ENCODE results near the gene DGKI.

The DGKI gene

GRCh38 chr7:137888241-137888640 lies 41.5 kb upstream of the DGKI start:
- Histone ChIP-seq H3K36me3 (peaks cover 23% of the 10 kb centered on the region), H3K27me3 (no peaks in the 10 kb centered on the region), H3K27ac (no peak overlapping the region), H3K4me3 (ENCODE audit: low read depth in 1 of 2, low read length in 1 of 2) (no peak overlapping the region), H3K4me1 (ENCODE audit: control insufficient read depth in 1 of 2, insufficient read depth in 1 of 2, low read depth in 1 of 2, low read length in 1 of 2) (peaks cover 0 to 13% of the 10 kb centered on the region in 2 experiments), H3K9me3 (no peaks in the 10 kb centered on the region)
- TF ChIP-seq CTCF (IDR thresholded peaks at IDR 0.05): no peak

GRCh38 chr7:137886746-137887145 lies 40.0 kb upstream of the DGKI start:
- no peak overlapping the region for H3K4me3 ChIP-seq (ENCODE audit: low read depth in 1 of 2, low read length in 1 of 2)
- no peak overlapping the region for H3K27ac ChIP-seq

GRCh38 chr7:137886281-137886680 lies 39.5 kb upstream of the DGKI start:
- Histone ChIP-seq H3K36me3 (peaks cover 41% of the 10 kb centered on the region), H3K4me1 (ENCODE audit: control insufficient read depth in 1 of 2, insufficient read depth in 1 of 2, low read depth in 1 of 2, low read length in 1 of 2) (peaks cover 0 to 13% of the 10 kb centered on the region in 2 experiments), H3K27ac (no peak overlapping the region), H3K9me3 (no peaks in the 10 kb centered on the region), H3K27me3 (no peaks in the 10 kb centered on the region), H3K4me3 (ENCODE audit: low read depth in 1 of 2, low read length in 1 of 2) (no peak overlapping the region)
- TF ChIP-seq CTCF (IDR thresholded peaks at IDR 0.05): no peak

More at GRCh38 chr7:137886746-137887145, 40.0 kb upstream of the DGKI start:
- no peaks in the 10 kb centered on the region for H3K9me3 ChIP-seq
- no peak for TF ChIP-seq CTCF (IDR thresholded peaks at IDR 0.05)
- peaks cover 0 to 13% of the 10 kb centered on the region in 2 experiments for H3K4me1 ChIP-seq (ENCODE audit: control insufficient read depth in 1 of 2, insufficient read depth in 1 of 2, low read depth in 1 of 2, low read length in 1 of 2)
- H3K36me3 ChIP-seq: peaks cover 38% of the 10 kb centered on the region
- no peaks in the 10 kb centered on the region for H3K27me3 ChIP-seq

GRCh38 chr7:137885678-137886077 lies 38.9 kb upstream of the DGKI start:
- no peaks in the 10 kb centered on the region for H3K27me3 ChIP-seq
- H3K9me3 ChIP-seq: no peaks in the 10 kb centered on the region
- H3K27ac ChIP-seq: no peak overlapping the region
- TF ChIP-seq CTCF (IDR thresholded peaks at IDR 0.05): no peak
- peaks cover 3 to 14% of the 10 kb centered on the region in 2 experiments for H3K4me1 ChIP-seq (ENCODE audit: control insufficient read depth in 1 of 2, insufficient read depth in 1 of 2, low read depth in 1 of 2, low read length in 1 of 2)
- peaks cover 41% of the 10 kb centered on the region for H3K36me3 ChIP-seq
- H3K4me3 ChIP-seq (ENCODE audit: low read depth in 1 of 2, low read length in 1 of 2): no peak overlapping the region

GRCh38 chr7:137882806-137883205 lies 36.0 kb upstream of the DGKI start:
- no peak overlapping the region for H3K4me3 ChIP-seq (ENCODE audit: low read depth in 1 of 2, low read length in 1 of 2)
- no peaks in the 10 kb centered on the region for H3K9me3 ChIP-seq
- TF ChIP-seq CTCF (IDR thresholded peaks at IDR 0.05): no peak
- H3K27me3 ChIP-seq: no peaks in the 10 kb centered on the region
- peaks cover 41% of the 10 kb centered on the region for H3K36me3 ChIP-seq
- no peak overlapping the region for H3K27ac ChIP-seq
- H3K4me1 ChIP-seq (ENCODE audit: control insufficient read depth in 1 of 2, insufficient read depth in 1 of 2, low read depth in 1 of 2, low read length in 1 of 2): peaks cover 31 to 32% of the 10 kb centered on the region in 2 experiments

- no peak for TF ChIP-seq CTCF (IDR thresholded peaks at IDR 0.05)
- peaks cover 36 to 37% of the 10 kb centered on the region in 2 experiments for H3K4me1 ChIP-seq (ENCODE audit: control insufficient read depth in 1 of 2, insufficient read depth in 1 of 2, low read depth in 1 of 2, low read length in 1 of 2)
- no peaks in the 10 kb centered on the region for H3K27me3 ChIP-seq
- H3K27ac ChIP-seq: no peak overlapping the region
- H3K36me3 ChIP-seq: peaks cover 41% of the 10 kb centered on the region
- H3K4me3 ChIP-seq (ENCODE audit: low read depth in 1 of 2, low read length in 1 of 2): no peak overlapping the region
- H3K9me3 ChIP-seq: no peaks in the 10 kb centered on the region
Measured at GRCh38 chr7:137882261-137882668, 35.5 kb upstream of the DGKI start.
